Nephron progenitor cell (in vitro differentiated cells): ENCODE measurements around the gene PRDX5.
A peak's percentile ranks its signal among the peaks of the same experiment; 100 is the strongest.

ENCODE experiments used
- DNase-seq: peaks from one replicate; pipeline ENCODE4 v3.0.0; 2021
- H3K27ac Mint-ChIP-seq: 2 replicates; pipeline ENCODE4 v1.8.0; 2021; ENCODE audit warnings: mild to moderate bottlenecking, moderate library complexity, mixed read lengths
- H3K27me3 Mint-ChIP-seq: 2 replicates; pipeline ENCODE4 v1.8.0; 2021; ENCODE audit warnings: mild to moderate bottlenecking, low read depth, mixed read lengths; ENCODE audit not compliant: poor library complexity
- H3K36me3 Mint-ChIP-seq: 2 replicates; pipeline ENCODE4 v1.8.0; 2021; ENCODE audit warnings: low read depth, mixed read lengths
- H3K4me1 Mint-ChIP-seq: 2 replicates; pipeline ENCODE4 v1.8.0; 2021; ENCODE audit warnings: mixed read lengths
- H3K4me3 Mint-ChIP-seq: 2 replicates; pipeline ENCODE4 v1.8.0; 2021; ENCODE audit warnings: mild to moderate bottlenecking, moderate library complexity, mixed read lengths
- H3K9me3 Mint-ChIP-seq: 2 replicates; pipeline ENCODE4 v1.8.0; 2021; ENCODE audit warnings: mild to moderate bottlenecking, moderate library complexity, mixed read lengths
- TF ChIP-seq, protein P1 (sequence below): fragments of 200-600 bp; sonication (generic); IDR thresholded peaks from 2 replicates; pipeline ENCODE4 v1.5.0; 2021; ENCODE audit warnings: antibody characterized with exemption

PRDX5 gene

GRCh38 chr11:64317961-64318765, at the start of gene PRDX5:
Gene PRDX5, plus strand, starts transcription at chr11:64318121. Its CDS starts 95 bp downstream, at chr11:64318216.
- DNase-seq, result peak; percentile 91
- Mint-ChIP-seq H3K4me1 (peaks cover 41% of the 10 kb centered on the region), H3K27ac (peak within 1 kb of the TSS; percentile 100), H3K27me3 (no peaks in the 10 kb centered on the region), H3K4me3 (peak within 1 kb of the TSS; percentile 94), H3K9me3 (no peaks in the 10 kb centered on the region), H3K36me3 (peaks cover 16% of the 10 kb centered on the region)
- TF ChIP-seq, protein P1, sequence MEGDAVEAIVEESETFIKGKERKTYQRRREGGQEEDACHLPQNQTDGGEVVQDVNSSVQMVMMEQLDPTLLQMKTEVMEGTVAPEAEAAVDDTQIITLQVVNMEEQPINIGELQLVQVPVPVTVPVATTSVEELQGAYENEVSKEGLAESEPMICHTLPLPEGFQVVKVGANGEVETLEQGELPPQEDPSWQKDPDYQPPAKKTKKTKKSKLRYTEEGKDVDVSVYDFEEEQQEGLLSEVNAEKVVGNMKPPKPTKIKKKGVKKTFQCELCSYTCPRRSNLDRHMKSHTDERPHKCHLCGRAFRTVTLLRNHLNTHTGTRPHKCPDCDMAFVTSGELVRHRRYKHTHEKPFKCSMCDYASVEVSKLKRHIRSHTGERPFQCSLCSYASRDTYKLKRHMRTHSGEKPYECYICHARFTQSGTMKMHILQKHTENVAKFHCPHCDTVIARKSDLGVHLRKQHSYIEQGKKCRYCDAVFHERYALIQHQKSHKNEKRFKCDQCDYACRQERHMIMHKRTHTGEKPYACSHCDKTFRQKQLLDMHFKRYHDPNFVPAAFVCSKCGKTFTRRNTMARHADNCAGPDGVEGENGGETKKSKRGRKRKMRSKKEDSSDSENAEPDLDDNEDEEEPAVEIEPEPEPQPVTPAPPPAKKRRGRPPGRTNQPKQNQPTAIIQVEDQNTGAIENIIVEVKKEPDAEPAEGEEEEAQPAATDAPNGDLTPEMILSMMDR, result no peak

DNA sequence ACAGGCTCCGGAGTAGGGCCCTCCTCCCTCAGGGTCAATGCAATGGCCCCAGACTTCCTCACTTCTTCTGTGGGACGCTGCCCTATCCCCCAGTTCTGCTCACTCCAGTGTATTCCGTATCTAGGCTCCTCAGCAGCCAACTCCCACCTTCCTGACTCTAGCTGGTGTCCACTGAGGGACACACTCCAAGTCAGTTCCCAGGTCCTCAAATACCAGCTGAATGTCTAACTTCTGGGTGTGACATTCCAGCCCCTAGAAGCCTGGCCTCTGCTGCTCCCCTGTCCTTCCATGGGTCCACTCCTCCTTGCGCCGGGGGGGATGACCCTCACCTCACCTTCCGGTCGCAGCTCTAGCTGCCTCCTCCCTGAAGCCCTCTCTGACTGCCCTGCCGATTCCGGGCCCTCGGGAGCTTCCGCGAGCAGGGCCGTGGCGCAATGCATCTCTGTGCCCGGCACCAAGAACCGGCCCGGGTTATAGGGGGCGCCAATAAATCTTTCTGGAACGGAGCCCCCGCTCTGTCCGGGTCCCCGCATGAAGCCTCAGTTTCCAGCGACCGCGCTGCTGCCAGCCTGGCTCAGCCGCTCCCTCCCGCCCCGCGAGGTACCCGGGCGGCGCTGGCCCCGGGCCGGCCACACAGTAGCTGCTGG, 48.9 kb upstream of the PRDX5 start:
- H3K4me3 Mint-ChIP-seq, result peak overlapping the region; percentile 97
- H3K36me3 Mint-ChIP-seq, result no peaks in the 10 kb centered on the region
- H3K27me3 Mint-ChIP-seq, result no peaks in the 10 kb centered on the region
- no peaks in the 10 kb centered on the region for H3K9me3 Mint-ChIP-seq
- TF ChIP-seq, protein P1, result no peak
- H3K4me1 Mint-ChIP-seq, result peaks cover 40% of the 10 kb centered on the region
- peak overlapping the region; percentile 98 for H3K27ac Mint-ChIP-seq
- DNase-seq, result peak; percentile 46

GRCh38 chr11:64269540-64270220, 48.2 kb upstream of the PRDX5 start:
- Mint-ChIP-seq H3K4me1 (peaks cover 34% of the 10 kb centered on the region), H3K27me3 (no peaks in the 10 kb centered on the region), H3K9me3 (no peaks in the 10 kb centered on the region), H3K4me3 (peak overlapping the region; percentile 97), H3K36me3 (no peaks in the 10 kb centered on the region), H3K27ac (peak overlapping the region; percentile 100)
- TF ChIP-seq, protein P1, result no peak
- DNase-seq, result peak; percentile 97

GRCh38 chr11:64275031-64275800, 42.7 kb upstream of the PRDX5 start:
- no peaks in the 10 kb centered on the region for H3K9me3 Mint-ChIP-seq
- H3K4me3 Mint-ChIP-seq, result no peak overlapping the region
- peak overlapping the region; percentile 22 for H3K27ac Mint-ChIP-seq
- no peak for DNase-seq
- no peaks in the 10 kb centered on the region for H3K36me3 Mint-ChIP-seq
- TF ChIP-seq, protein P1, result no peak
- H3K27me3 Mint-ChIP-seq, result no peaks in the 10 kb centered on the region
- H3K4me1 Mint-ChIP-seq, result peaks cover 16% of the 10 kb centered on the region

GRCh38 chr11:64275841-64276240, 42.1 kb upstream of the PRDX5 start:
- no peak for DNase-seq
- Mint-ChIP-seq H3K4me1 (peaks cover 14% of the 10 kb centered on the region), H3K4me3 (no peak overlapping the region), H3K9me3 (no peaks in the 10 kb centered on the region), H3K36me3 (no peaks in the 10 kb centered on the region), H3K27ac (no peak overlapping the region), H3K27me3 (no peaks in the 10 kb centered on the region)
- TF ChIP-seq, protein P1, result no peak
